ENCODE measurements around the gene RPS27A. TPM values are rescaled to one million over a fixed set of nuclear protein-coding genes. Genes with fewer than 3 reads are reported as not detected.

The RPS27A gene
- total and polyA plus RNA-seq, 11 donors: 329 to 1,743 (median 513) TPM

DNA sequence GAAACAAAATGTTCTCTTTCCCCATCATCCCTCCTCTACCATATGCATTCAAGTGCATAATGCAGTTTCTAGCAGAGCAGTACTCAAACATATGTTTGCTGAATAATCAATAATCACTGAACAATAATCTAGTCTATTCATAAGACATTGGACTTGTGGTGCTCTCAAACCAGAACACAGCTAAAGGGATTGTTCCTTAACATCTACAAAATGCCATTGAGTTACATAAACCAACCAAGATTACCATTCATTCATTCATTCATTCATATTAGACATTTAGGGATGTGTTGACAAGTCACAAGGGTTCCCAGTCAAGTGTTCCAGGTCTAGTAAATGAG is 4.3 kb upstream of the RPS27A start:
- no peaks in the 10 kb centered on the region for H3K36me3 ChIP-seq
- H3K27me3 ChIP-seq: no peaks in the 10 kb centered on the region
- intact Hi-C loops (cut with DNase I): no loop called here
- no peak for TF ChIP-seq POLR2A (IDR thresholded peaks at IDR 0.05)
- TF ChIP-seq, protein P1, sequence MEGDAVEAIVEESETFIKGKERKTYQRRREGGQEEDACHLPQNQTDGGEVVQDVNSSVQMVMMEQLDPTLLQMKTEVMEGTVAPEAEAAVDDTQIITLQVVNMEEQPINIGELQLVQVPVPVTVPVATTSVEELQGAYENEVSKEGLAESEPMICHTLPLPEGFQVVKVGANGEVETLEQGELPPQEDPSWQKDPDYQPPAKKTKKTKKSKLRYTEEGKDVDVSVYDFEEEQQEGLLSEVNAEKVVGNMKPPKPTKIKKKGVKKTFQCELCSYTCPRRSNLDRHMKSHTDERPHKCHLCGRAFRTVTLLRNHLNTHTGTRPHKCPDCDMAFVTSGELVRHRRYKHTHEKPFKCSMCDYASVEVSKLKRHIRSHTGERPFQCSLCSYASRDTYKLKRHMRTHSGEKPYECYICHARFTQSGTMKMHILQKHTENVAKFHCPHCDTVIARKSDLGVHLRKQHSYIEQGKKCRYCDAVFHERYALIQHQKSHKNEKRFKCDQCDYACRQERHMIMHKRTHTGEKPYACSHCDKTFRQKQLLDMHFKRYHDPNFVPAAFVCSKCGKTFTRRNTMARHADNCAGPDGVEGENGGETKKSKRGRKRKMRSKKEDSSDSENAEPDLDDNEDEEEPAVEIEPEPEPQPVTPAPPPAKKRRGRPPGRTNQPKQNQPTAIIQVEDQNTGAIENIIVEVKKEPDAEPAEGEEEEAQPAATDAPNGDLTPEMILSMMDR (IDR thresholded peaks at IDR 0.05): no peak
- H3K4me3 ChIP-seq: no peak overlapping the region
- H3K9me3 ChIP-seq: no peaks in the 10 kb centered on the region
- ATAC-seq (no peak), DNase-seq (no peak)
- peaks cover 0 to 30% (median 6%) of the 10 kb centered on the region in 12 donors for H3K4me1 ChIP-seq
- H3K27ac ChIP-seq: peak overlapping the region in 1 of 12 donors; percentile 56

DNA sequence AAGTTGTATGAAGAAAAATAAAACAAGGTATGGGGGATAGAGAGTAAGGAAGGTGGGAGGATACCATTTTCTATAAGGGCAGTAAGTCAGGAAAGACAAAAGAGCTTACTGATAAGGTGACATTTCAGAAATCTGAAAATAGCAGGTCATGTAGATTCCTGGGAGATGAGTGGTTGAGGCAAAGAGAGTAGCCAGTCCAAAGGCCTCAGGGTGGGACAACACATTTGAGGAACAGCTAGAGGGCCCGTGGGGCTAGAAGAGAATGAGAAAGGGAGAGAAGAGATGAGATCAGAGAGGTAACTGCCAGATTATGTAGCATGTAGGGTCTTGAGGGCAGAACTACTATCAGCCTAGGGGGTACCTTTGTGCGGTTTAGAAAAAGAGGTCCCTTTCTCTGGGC is 3.3 kb upstream of the RPS27A start:
- Histone ChIP-seq H3K4me3 (no peak overlapping the region), H3K9me3 (no peaks in the 10 kb centered on the region), H3K27ac (no peak overlapping the region), H3K27me3 (no peaks in the 10 kb centered on the region), H3K36me3 (peaks cover 0 to 9% (median 8%) of the 10 kb centered on the region in 9 donors), H3K4me1 (peaks cover 0 to 39% (median 15%) of the 10 kb centered on the region in 12 donors)
- intact Hi-C loops (cut with DNase I): no loop called here
- ATAC-seq: no peak
- TF ChIP-seq, protein P1 (IDR thresholded peaks at IDR 0.05): no peak
- TF ChIP-seq POLR2A (IDR thresholded peaks at IDR 0.05): no peak
- 68 to 89% (median 85%) methylated on average over 2 of the region's 2 CpGs for WGBS, 4 donors
- no peak for DNase-seq

DNA sequence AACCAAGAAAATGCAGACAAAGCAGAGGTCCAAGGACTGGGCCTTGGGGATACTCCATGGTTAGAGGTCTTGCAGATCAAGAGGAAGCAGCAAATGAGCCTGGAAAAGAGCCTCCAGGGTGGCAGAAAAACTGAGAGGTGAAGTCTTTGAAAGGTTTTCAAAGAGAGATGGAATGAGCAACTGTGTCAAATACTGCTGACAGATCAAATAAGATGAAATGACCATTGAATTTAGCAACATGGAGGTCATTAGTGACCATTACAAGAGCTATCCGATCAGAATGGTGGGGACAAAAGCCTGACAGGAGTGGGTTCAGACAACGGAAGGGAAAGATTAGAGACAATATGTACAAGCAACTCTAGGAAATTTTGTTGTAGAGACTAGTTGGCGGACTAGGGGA is 1.9 kb upstream of the RPS27A start:
- TF ChIP-seq POLR2A (IDR thresholded peaks at IDR 0.05): no peak
- TF ChIP-seq, protein P1 (IDR thresholded peaks at IDR 0.05): no peak
- intact Hi-C loops (cut with DNase I): loop anchor here in 3 of 10 donors (5.0 kb wide), 2 partner anchors 37 to 187 kb away; partner anchors contain the start of genes MTIF2 (in 2 of the 3) and CCDC88A (in 1 of the 3)
- WGBS, 4 donors: 95 to 100% (median 98%) methylated on average over 3 of the region's 3 CpGs
- Histone ChIP-seq H3K4me3 (no peak overlapping the region), H3K27ac (no peak overlapping the region), H3K36me3 (peaks cover 0 to 22% (median 21%) of the 10 kb centered on the region in 9 donors), H3K4me1 (peaks cover 0 to 47% (median 18%) of the 10 kb centered on the region in 12 donors), H3K27me3 (no peaks in the 10 kb centered on the region), H3K9me3 (no peaks in the 10 kb centered on the region)
- DNase-seq (no peak), ATAC-seq (no peak)

DNA sequence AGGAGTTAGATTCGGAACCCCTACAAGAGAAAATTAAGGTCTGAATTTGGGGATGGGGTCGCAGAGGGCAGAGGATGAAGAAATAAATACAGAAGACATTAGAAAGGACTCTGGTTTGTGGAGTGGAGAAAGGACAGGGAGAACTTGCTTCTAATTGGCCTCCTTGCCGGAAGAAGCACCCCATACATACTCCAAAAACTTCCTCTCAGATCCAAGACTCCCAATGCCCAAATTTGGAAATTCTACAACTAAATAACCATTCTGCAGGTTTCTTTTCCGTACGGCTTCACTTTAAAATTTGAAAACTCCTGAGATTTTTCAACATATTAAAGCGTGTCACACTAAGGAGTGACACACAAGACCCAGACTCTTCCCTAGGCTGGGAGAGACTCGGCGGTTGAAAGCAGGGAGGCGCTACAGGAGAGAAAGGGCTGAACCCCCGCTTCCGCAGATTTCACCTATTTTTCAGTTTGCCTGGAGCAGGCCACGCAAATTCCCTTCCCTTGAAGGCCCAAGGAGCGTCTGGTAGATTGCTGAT is 873 bp upstream of the RPS27A start:
- WGBS, 4 donors: 8 to 9% (median 9%) methylated on average over 13 of the region's 13 CpGs
- ATAC-seq: peak; percentile 1 to 17 (median 10)
- no peaks in the 10 kb centered on the region for H3K27me3 ChIP-seq
- intact Hi-C loops (cut with DNase I): loop anchor here in 5 of 10 donors (2.0 to 5.0 kb wide), 3 partner anchors 36 to 186 kb away; partner anchors contain the start of genes MTIF2 (in 5 of the 5) and CCDC88A (in 1 of the 5)
- H3K27ac ChIP-seq: peak overlapping the region; percentile 84 to 98 (median 92)
- H3K4me1 ChIP-seq: peaks cover 0 to 47% (median 18%) of the 10 kb centered on the region in 12 donors
- TF ChIP-seq POLR2A (IDR thresholded peaks at IDR 0.05): no peak
- TF ChIP-seq, protein P1 (IDR thresholded peaks at IDR 0.05): peak in 1 of 12 donors; percentile 16
- peaks cover 0 to 33% (median 31%) of the 10 kb centered on the region in 9 donors for H3K36me3 ChIP-seq
- no peaks in the 10 kb centered on the region for H3K9me3 ChIP-seq
- peak overlapping the region; percentile 73 to 96 (median 86) for H3K4me3 ChIP-seq
- no peak for DNase-seq
